ENCODE measurements around the gene PRMT3.
"Not testable (repeated sequence)": the region's sequence is repeated elsewhere in the genome, so short reads cannot be mapped to it uniquely, and the experiment has no call there.

PRMT3 gene

GRCh38 chr11:20374741-20375300, 12.7 kb upstream of the PRMT3 start:
- DNase-seq = no peak

- no peak for DNase-seq
These were observed 11.3 kb upstream of the PRMT3 start for GRCh38 chr11:20376162-20376730.

GRCh38 chr11:20385996-20386395, 1.5 kb upstream of the PRMT3 start:
- not testable (repeated sequence) for DNase-seq

- peak in 1 of 2 experiments; percentile 29 for DNase-seq
These were observed 860 bp downstream of the PRMT3 start for GRCh38 chr11:20388096-20389055.

GRCh38 chr11:20397281-20397680, 9.8 kb downstream of the PRMT3 start:
- peak; percentile 19 to 65 for DNase-seq

GRCh38 chr11:20399498-20399897, 12.0 kb downstream of the PRMT3 start:
- no peak for DNase-seq

- DNase-seq = no peak
These were observed 15.5 kb downstream of the PRMT3 start for GRCh38 chr11:20403059-20403458.

- no peak for DNase-seq
These were observed 19.0 kb downstream of the PRMT3 start for GRCh38 chr11:20406484-20406883.

GRCh38 chr11:20407344-20407743, 19.8 kb downstream of the PRMT3 start:
- DNase-seq = no peak

GRCh38 chr11:20415432-20415831, 27.9 kb downstream of the PRMT3 start:
- DNase-seq = no peak

- DNase-seq = no peak
These were observed 30.3 kb downstream of the PRMT3 start for GRCh38 chr11:20417771-20418170.

- DNase-seq = no peak
These were observed 34.4 kb downstream of the PRMT3 start for GRCh38 chr11:20421946-20422345.

GRCh38 chr11:20429216-20429615, 41.7 kb downstream of the PRMT3 start:
- no peak for DNase-seq

GRCh38 chr11:20438637-20439036, 51.1 kb downstream of the PRMT3 start:
- no peak for DNase-seq

- peak in 1 of 2 experiments; percentile 36 for DNase-seq
These were observed 56.1 kb downstream of the PRMT3 start for GRCh38 chr11:20443596-20443995.

- DNase-seq = no peak
These were observed 57.0 kb downstream of the PRMT3 start for GRCh38 chr11:20444535-20444934.

- no peak for DNase-seq
These were observed 61.3 kb downstream of the PRMT3 start for GRCh38 chr11:20448834-20449233.

- no peak for DNase-seq
These were observed 63.3 kb downstream of the PRMT3 start for GRCh38 chr11:20450829-20451228.

- no peak for DNase-seq
These were observed 64.1 kb downstream of the PRMT3 start for GRCh38 chr11:20451568-20451967.

GRCh38 chr11:20452585-20452984, 65.1 kb downstream of the PRMT3 start:
- DNase-seq = no peak

- DNase-seq = no peak
These were observed 66.3 kb downstream of the PRMT3 start for GRCh38 chr11:20453657-20454316.

GRCh38 chr11:20457001-20457799, 69.7 kb downstream of the PRMT3 start:
- DNase-seq = no peak
